NK-92 treated with Interleukin-12 subunit alpha and Interleukin-12 subunit beta, amount 100 ng/mL, for 24 hours (cell line): ENCODE measurements around the gene ZFAND3.
"Not testable (repeated sequence)": the region's sequence is repeated elsewhere in the genome, so short reads cannot be mapped to it uniquely, and the experiment has no call there.

Source experiments
- DNase-seq: peaks from one replicate; lab custom pipeline; 2025; lab: John Stamatoyannopoulos, UW

Gene ZFAND3

DNA sequence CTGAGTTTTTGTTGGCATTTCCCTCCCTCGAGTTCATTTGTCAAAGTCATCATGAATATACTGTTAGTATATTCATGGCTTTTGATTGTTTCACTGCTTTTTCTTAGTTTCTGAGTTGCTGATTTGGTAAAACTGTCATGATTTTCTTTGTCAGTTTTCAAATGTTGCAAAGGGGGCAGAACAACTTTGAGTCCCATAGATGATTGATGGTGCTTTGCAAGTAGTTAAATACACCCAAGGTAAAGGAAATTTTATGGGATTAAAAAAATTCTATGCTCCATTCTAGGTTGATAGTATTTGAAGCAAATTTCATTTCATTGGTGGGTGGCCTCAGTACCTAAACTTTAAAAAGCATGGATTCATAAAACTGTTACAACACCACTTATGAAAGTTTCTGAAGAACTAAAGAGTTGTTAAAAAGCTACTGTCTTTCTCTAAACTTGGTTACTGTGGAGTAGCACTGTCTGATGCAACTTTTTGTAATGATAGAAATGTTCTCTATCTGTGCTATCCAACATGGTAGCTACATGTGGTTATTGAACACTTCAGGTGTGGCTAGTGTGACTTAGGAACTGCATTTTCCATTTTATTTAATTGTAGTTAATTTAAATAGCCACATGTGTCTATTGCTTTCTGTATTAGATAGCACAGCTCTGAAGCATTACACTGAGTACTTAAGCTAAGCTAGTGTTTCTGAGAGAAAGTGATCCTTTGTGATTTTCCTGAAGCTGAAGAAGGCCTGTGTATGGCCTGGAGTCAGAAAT is 153.6 kb downstream of the ZFAND3 start:
- no peak for DNase-seq

DNA sequence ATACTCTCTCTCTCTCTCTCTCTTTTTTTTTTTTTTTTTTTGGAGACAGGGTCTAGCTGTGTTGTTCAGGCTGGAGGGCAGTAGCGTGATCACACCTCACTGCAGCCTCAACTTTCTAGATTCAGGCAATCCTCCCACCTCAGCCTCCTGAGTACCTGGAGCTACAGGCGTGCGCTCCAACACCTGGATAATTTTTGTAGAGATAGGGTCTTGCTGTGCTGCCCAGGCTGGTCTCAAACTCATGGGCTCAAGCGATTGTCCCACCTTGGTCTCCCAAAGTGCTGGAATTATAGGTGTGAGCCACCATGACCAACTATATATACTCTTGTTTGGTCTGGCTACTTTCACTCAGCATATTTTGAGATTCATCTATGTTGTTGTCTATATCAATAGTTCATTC is 154.9 kb downstream of the ZFAND3 start:
- DNase-seq, result no peak

DNA sequence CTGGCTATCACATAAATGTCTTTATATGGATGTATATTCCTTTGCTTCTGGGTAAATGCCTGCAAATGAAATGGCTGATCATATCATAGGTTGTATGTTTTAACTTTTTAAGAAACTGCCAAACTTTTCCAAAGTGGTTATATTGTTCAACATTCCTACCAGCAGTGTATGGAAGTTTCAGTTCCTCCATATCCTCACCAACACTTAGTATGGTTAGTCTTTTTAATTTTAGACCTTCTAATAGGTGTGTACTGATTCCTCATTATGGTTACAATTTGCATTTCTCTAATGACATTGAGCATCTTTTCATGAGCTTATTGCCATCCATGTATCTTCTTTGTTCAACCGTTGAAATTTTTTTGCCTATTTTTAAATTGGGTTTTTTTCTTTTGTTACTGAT is 155.4 kb downstream of the ZFAND3 start:
- DNase-seq, result no peak

DNA sequence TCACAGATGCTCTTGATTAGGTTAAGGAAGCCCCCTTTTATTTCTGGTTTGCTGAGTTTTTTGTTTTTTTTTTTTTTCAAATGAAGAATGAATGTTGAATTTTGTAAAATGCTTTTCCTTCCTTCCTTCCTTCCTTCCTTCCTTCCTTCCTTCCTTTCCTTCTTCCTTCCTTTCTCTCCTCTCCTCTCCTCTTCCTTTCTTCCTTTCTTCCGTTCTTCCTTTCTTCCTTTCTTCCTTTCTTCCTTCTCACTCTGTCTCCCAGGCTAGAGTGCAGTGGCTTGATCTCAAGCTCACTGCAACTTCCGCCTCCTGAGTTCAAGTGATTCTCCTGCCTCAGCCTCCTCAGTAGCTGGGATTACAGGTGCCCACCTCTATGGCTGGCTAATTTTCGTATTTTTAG is 158.2 kb downstream of the ZFAND3 start:
- DNase-seq, result no peak

DNA sequence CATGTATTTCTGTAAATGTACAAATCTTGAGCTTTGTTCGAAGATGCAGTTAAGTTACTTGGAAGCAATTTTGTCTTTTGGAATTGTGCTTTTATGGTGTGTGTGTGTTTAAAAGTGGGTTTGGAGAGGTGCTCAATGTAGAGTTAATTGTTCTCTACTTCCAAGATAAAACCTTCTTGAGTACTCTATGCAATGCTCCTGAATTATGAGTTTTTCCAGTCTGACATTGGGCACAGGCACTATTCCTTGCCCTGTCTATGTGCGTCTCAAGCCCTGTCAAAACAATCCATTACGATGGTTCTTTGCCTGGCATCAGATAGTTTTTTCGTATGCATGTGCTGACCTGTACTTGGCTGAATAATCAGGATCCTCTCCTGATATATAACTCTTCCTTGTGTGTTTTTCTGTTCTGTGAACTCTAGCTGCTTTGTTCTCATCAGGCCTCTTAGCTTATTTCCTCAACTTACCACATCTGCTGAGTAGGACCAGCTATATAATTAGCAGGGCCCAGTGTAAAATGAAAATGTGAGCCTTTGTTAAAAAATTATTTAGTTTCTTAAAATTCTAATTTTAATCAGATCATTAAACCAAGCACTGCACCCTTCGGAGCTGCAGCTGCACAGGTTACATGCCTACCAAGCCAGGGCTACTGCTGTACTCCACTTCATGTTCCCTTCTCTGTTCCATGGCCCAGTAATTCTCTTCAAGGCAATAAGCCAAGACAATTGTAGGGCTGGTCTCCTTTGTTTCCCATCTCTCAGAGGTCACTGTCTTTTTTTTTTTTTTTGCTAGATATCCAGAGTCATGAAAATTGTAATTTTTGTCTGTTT is 160.1 kb downstream of the ZFAND3 start:
- no peak for DNase-seq

DNA sequence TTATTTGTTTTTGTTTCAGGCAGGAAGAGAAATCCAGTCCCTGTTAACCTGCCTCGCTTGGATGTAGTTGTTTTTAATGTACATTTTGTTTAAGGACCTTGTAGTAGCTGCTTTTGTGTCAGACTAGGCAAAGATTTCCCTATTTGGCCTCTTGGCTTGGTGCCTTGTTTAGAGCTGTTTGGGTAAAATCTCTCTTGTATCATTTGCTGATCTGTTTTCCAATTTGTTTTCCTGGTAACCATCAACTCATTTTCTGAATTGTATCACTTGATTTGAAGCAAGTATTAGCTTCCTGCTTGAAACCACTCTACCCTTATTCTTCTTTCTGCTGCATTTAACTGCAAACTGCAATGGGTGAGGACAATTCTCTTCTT is 160.7 kb downstream of the ZFAND3 start:
- no peak for DNase-seq

DNA sequence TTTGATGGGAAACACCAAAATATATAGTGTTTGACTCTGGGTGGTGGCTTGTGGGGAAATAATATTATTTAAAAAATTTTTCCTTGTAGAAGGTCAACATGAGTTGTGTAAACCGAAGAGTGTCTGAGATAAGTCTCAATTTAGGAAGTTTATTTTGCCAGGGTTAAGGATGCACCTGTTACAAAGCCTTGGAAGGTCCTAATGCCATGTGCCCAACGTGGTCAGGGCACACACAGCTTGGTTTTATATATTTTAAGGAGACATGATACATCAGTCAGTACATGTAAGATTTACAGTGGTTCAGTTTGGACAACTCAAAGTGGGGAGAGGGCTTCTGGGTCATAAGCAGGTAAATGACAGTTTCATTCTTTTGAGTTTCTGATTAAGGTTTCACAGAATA is 162.1 kb downstream of the ZFAND3 start:
- no peak for DNase-seq

DNA sequence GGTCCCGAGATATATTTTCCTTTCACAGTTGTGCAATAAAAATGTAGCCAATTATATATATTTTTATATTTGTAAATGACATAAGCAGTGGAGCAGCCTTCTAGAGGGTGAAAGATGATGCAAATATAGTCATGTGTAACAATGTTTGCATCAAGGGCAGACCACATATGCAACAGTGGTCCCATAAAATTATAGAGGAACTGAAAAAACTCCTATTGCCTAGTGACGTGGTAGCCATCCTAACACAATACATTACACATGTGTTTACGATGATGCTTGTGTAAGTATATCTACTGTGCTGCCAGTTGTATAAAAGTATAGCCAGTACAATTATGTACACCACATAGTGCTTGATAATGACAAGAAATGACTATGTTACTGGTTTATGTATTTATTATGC is 162.8 kb downstream of the ZFAND3 start:
- DNase-seq, result no peak

DNA sequence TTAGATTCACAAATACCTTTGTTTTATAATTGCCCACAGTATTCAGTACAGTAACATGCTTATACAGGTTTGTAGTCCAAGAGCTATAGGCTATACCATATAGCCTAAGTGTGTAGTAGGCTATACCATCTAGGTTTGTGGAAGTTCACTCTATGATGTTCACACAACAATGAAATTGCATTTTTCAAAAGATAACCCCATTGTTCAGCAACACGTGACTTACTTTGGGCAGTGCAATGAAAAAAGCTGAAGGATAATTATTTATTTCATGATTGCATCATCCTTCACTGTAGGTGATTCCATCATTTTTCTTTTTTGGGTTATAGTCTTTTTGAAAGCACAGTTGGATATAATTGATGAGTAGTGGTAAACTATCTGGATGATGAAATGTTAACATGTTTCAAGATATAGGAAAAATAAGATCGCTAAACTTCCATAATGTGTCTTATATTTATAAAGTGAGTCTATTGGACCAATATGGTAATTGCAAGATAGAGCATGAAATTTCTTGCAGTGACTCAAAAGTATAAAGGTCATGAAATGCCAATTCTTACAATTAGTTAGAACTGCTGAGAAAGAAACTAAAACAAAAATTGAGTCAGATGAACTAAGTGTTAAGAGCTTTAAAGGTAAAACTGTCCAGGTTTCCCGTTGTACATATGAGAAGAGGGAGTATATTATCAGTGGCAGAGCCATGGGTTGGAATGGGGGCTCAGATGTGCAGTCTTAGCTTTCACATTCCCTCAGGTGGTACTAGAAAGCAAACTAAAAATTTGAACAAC is 164.4 kb downstream of the ZFAND3 start:
- no peak for DNase-seq

DNA sequence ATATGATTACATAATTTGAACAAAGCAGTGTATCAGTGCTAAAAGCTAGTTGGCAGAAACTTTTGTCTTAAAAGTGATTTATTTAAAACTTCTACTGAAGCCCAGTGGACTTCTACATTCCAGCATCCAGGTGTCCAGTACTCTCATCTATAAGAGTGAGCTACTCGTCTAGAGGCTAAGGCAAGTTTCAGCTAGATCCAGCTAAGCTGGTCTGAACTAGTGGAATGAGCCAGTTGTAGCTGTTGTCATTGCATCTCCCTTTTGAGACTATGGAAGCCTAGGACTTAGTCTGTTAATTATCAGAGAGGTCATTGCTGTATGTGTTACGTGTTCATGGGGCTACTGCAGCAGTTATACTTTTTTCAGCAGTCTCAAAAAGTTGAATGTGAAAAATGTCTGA is 165.1 kb downstream of the ZFAND3 start:
- DNase-seq, result no peak

DNA sequence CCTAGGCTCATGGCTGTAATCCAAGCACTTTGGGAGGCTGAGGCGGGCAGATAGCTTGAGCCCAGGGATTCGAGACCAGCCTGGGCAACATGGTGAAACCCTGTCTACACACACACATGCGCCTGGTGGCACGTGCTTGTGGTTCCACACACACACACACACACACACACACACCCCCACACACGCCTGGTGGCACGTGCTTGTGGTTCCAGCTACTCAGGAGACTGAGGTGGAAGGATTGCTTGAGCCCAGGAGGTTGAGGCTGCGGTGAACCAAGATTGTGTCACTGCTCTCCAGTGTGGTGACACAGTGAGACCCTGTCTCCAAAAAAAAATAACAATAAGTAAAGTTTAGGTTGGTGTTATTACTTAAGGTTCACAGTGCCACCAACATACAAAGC is 165.8 kb downstream of the ZFAND3 start:
- no peak for DNase-seq

DNA sequence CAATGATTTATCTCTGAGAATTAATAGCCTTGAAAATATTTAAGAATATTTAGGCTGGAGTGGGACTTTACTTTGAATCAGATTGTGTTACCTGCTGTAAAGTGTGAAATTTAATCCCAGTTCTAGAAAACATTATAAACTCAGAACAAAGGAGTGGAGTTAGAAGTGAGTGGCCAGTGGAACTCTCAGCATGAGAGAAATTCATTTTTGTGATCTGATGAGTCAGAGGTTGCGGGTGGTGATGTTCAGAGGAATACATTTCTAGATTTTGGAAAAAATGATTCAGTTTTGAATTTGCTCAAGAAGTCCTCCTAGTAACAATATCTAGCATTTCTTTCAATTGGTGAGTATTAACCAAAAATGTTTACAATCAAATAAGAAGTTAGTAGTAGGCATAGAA is 167.5 kb downstream of the ZFAND3 start:
- DNase-seq, result no peak

DNA sequence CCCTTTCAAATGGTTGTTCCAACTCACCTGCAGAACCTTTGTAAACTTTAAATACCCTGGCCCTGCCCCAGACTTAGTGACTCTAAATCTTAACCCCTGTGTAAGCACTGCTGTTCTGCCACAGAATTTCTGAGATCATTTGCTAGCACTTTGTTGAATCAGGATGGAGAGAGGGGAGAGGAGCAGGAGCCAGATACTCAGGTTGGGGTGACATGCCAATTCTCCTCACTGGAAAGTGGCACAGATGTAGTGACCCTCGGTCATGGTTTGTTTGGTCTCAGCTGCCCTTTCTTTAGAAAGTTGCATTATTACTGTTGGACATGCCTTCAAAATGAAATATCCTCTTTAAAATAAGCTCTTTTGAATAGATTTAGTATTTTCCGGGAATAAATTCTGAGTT is 168.0 kb downstream of the ZFAND3 start:
- DNase-seq, result no peak

DNA sequence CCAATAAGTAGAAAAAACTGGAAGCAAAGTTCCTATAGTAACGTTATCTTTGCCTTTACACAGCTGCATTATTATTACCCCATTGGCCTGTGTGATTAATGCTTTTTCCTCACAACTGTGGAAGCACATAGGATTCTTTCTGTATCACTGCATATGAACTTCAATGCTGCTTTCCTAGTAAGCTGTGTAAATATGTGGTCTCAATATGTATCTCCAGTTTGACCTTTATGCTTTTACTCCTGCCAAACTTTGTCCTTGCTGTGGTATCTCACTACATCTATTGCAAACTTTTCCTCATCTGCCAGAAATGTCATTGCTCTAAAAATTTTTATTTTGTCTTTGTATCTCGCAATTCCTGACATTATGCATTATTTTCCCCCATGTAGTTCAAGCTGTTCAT is 168.6 kb downstream of the ZFAND3 start:
- no peak for DNase-seq

DNA sequence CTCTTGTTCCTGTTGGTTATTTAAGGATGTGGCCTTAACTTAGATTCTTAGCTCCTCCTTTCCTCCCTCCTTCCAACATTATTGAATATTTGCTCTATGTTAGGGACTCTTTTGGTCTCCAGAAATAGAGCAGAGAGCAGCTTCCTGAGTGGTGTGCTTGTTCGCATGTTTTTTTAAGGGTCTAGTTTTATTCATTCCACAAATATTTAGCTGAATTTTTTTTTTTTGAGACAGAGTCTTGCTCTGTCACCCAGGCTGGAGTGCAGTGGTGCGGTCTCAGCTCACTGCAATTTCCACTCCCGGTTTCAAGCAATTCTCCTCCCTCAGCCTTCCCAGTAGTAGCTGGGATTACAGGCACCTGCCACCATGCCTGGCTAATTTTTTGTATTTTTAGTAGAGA is 169.2 kb downstream of the ZFAND3 start:
- no peak for DNase-seq

DNA sequence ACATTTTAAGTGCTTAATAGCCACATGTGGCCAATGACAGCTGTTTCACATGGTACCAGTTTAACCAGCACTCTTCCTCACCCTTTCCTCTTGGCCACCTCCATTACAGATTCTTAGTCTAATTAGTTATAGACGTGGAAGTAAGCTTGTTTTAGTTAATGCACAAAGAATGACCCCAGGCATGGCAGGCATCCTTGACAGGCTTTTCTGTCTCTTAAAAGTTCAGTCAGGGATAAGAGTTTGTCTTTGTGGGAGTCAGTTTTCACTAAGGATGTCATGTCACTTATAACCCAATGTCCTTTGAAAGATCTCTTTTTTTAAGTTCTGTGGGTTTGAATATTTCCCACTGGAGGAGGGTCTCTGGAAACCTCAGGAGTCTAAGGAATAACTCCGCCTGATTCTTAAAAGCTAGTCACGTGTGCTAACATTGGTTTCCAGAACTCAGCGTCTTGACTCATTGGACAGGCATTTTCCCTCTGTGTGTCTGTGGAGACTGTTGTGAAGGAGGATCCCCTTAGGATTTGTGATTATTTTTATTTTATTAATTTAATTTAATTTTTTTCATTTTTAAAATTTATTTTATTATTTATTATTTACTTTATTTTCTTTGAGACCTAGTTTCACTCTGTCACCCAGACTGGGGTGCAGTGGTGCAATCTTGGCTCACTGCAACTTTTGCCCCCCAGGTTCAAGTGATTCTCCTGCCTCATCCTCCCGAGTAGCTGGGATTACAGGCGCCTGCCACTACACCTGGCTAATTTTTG is 171.4 kb downstream of the ZFAND3 start:
- no peak for DNase-seq

DNA sequence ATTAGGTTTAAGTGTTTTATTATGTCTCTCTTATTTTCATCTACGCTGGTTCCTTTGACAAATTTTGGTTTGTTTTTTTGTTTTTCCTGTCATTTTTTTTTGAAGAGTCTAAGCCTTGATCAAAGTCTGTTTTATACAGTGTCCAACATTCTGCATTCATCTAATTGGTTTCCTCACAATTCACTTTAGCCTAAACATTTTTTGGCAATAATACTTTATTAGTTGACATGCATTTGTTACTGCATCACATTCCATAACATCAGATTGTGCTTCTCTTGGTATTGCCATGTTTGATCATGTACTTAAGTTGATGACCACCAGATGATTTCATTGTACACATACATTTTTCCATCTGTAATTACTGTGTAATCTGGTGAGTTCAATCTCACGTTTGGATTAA is 173.2 kb downstream of the ZFAND3 start:
- DNase-seq, result no peak

DNA sequence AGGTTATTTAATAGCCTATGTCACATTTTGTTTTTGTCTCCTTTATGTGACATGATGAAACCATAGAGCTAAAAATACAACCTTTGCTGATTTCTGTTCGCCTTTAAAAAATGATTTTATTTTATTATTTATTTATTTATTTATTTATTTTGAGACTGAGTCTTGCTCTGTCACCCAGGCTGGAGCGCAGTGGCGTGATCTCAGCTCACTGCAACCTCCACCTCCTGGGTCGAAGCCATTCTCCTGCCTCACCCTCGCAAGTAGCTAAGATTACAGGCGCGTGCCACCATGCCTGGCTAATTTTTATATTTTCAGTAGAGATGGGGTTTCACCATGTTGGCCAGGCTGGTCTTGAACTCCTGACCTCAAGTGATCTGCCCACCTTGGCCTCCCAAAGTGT is 173.7 kb downstream of the ZFAND3 start:
- not testable (repeated sequence) for DNase-seq

DNA sequence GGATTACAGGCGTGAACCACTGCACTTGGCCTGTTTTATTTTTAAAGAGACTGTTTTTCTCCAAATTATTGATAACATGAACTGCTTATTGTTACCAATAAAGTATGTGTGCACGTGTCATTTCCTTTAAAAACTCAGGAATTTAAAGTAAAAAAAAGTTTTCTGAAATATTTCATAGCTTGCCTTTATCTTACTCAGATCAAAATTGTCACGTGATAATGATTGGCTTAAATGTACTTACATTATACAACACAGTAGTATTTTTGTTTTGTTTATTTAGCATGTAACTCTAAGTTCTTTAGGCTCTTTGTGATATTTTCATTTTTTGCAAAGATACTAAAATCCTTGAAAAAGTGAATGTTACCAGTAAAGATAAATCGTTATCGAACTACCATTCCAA is 174.1 kb downstream of the ZFAND3 start:
- no peak for DNase-seq

DNA sequence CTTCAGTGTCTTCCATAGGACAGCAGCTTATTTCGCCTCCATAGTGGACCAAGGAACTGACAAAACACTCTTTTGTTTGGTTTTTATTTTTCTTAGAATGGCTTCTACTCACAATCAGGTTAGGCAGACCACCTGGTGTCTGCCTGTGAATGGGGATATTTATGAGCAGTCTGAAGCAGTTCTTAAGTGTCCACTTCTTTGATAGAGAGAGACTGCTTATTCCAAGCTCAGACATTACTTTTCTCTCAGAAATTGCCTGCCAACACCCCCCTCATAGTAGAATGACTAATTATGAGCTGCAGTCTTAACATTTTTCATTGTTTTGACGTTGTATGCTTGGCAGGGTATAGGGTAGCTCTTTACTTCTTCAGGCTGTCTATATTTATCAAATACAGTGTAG is 174.7 kb downstream of the ZFAND3 start:
- DNase-seq, result no peak

DNA sequence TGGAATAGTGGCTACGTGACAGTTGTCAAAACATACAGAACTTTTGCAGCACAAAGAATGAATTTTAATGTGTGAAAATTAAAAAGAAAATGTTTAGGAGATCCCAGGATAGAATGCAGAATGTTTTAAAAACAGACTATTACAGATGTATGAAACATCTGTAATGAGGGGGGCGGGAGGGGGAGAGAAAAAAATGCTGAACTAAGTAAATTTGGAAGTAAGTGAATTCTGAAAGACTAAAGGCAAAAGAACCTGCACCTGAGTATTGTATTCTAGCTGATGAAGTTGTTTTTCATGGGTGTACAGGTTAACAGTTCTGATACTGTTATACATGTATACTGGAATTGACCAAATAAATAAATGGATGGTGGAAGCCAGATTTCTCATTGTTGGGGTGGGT is 178.8 kb downstream of the ZFAND3 start:
- DNase-seq, result no peak

DNA sequence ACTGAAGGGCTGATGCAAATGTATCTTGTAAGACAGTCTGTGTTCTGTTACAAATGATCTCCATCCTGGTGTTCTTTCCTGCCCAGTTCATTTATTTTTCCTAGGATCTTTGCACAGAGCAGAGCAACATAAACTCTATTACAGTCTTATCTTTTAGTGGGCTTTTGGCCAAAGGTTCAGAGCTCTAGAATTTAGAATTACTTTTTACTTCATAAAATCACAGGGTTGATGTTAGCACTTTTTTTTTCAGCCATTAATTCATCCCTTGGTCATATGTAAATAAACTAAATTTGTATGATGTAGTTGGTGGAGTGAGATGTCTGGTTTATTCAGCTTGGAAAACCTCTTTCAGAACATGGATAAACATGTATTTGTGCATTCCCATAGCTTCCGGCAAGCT is 181.9 kb downstream of the ZFAND3 start:
- DNase-seq, result no peak
